Medulla oblongata (tissue), 1 donor: ENCODE data around the gene FAM3D.

ENCODE experiments used
- DNase-seq: peaks from one replicate; pipeline ENCODE4 v3.0.0-alpha.2; 2015; ENCODE audit errors: extremely low spot score

The FAM3D gene

GRCh38 chr3:58627570-58627885 lies 39.0 kb downstream of the FAM3D start:
- DNase-seq, result peak; percentile 27

GRCh38 chr3:58626841-58627569 lies 39.6 kb downstream of the FAM3D start:
- DNase-seq, result no peak

- no peak for DNase-seq
These were observed 41.3 kb downstream of the FAM3D start for GRCh38 chr3:58625196-58625824.

GRCh38 chr3:58624550-58624949 lies 42.0 kb downstream of the FAM3D start:
- no peak for DNase-seq

- no peak for DNase-seq
These were observed 42.6 kb downstream of the FAM3D start for GRCh38 chr3:58623961-58624360.

GRCh38 chr3:58623478-58623877 lies 43.1 kb downstream of the FAM3D start:
- DNase-seq, result no peak

- DNase-seq, result no peak
These were observed 43.7 kb downstream of the FAM3D start for GRCh38 chr3:58622892-58623291.

- DNase-seq, result no peak
These were observed 44.1 kb downstream of the FAM3D start for GRCh38 chr3:58622436-58622835.

GRCh38 chr3:58621086-58621830 lies 45.3 kb downstream of the FAM3D start:
- DNase-seq, result no peak

GRCh38 chr3:58620421-58620820 lies 46.2 kb downstream of the FAM3D start:
- no peak for DNase-seq

- DNase-seq, result no peak
These were observed 49.2 kb downstream of the FAM3D start for GRCh38 chr3:58617338-58617761.

- DNase-seq, result no peak
These were observed 53.1 kb downstream of the FAM3D start for GRCh38 chr3:58613236-58614132.

- DNase-seq, result no peak
These were observed 53.7 kb downstream of the FAM3D start for GRCh38 chr3:58612830-58613229.

GRCh38 chr3:58609990-58610389 lies 56.6 kb downstream of the FAM3D start:
- DNase-seq, result no peak

GRCh38 chr3:58608648-58609047 lies 57.9 kb downstream of the FAM3D start:
- peak; percentile 41 for DNase-seq

- DNase-seq, result no peak
These were observed 58.8 kb downstream of the FAM3D start for GRCh38 chr3:58607816-58608215.

- no peak for DNase-seq
These were observed 59.9 kb downstream of the FAM3D start for GRCh38 chr3:58606693-58607092.

GRCh38 chr3:58604031-58604430 lies 62.5 kb downstream of the FAM3D start:
- DNase-seq, result no peak

GRCh38 chr3:58603606-58604005 lies 63.0 kb downstream of the FAM3D start:
- no peak for DNase-seq

- no peak for DNase-seq
These were observed 68.7 kb downstream of the FAM3D start for GRCh38 chr3:58597770-58598310.

GRCh38 chr3:58596834-58597518 lies 69.6 kb downstream of the FAM3D start:
- no peak for DNase-seq
